Measurements from ENCODE around the gene IGFBP1.

IGFBP1 gene

DNA sequence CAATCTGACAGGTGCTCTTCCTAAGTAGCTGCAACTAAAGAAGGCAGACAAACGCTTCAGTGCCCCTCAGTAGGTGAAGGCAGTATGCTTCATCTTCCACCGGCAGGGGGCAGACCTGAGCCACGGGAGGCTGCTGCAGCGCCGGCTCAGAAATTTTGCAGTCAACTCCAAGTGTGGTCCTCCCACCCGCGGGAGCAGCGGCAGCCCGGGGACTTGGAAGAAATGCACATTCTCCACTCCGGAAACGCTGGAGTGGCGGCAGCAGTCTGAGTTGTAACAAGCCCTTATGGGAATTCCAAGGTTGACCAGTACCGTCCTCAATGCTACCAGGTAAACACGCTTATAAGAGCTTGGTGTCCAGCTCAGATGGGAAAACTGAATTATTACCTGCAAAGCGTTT is 29.4 kb downstream of the IGFBP1 start (continued):
- TF ChIP-seq, protein P1, sequence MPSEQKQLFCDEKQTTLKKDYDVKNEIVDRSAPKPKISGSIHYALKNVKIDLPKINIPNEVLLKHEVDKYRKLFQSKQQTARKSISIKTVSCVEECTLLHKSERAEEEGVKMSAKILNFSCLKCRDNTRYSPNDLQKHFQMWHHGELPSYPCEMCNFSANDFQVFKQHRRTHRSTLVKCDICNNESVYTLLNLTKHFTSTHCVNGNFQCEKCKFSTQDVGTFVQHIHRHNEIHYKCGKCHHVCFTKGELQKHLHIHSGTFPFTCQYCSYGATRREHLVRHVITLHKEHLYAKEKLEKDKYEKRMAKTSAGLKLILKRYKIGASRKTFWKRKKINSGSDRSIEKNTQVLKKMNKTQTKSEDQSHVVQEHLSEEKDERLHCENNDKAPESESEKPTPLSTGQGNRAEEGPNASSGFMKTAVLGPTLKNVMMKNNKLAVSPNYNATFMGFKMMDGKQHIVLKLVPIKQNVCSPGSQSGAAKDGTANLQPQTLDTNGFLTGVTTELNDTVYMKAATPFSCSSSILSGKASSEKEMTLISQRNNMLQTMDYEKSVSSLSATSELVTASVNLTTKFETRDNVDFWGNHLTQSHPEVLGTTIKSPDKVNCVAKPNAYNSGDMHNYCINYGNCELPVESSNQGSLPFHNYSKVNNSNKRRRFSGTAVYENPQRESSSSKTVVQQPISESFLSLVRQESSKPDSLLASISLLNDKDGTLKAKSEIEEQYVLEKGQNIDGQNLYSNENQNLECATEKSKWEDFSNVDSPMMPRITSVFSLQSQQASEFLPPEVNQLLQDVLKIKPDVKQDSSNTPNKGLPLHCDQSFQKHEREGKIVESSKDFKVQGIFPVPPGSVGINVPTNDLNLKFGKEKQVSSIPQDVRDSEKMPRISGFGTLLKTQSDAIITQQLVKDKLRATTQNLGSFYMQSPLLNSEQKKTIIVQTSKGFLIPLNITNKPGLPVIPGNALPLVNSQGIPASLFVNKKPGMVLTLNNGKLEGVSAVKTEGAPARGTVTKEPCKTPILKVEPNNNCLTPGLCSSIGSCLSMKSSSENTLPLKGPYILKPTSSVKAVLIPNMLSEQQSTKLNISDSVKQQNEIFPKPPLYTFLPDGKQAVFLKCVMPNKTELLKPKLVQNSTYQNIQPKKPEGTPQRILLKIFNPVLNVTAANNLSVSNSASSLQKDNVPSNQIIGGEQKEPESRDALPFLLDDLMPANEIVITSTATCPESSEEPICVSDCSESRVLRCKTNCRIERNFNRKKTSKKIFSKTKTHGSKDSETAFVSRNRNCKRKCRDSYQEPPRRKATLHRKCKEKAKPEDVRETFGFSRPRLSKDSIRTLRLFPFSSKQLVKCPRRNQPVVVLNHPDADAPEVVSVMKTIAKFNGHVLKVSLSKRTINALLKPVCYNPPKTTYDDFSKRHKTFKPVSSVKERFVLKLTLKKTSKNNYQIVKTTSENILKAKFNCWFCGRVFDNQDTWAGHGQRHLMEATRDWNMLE (tag by site-specific recombination; conservative IDR thresholded peaks at IDR 0.05; ENCODE audit: low read depth), result no peak
- TF ChIP-seq AEBP2 (tag by site-specific recombination; IDR thresholded peaks at IDR 0.05; ENCODE audit: borderline replicate concordance), result no peak
- no peak for TF ChIP-seq ZNF521 (tag by site-specific recombination; IDR thresholded peaks at IDR 0.05)
- no peak for TF ChIP-seq ZNF221 (tag by site-specific recombination; IDR thresholded peaks at IDR 0.05; ENCODE audit: borderline replicate concordance)
- no peak for TF ChIP-seq IKZF3 (tag by site-specific recombination; IDR thresholded peaks at IDR 0.05)
- no peak for TF ChIP-seq ZNF501 (tag by site-specific recombination; IDR thresholded peaks at IDR 0.05)

DNA sequence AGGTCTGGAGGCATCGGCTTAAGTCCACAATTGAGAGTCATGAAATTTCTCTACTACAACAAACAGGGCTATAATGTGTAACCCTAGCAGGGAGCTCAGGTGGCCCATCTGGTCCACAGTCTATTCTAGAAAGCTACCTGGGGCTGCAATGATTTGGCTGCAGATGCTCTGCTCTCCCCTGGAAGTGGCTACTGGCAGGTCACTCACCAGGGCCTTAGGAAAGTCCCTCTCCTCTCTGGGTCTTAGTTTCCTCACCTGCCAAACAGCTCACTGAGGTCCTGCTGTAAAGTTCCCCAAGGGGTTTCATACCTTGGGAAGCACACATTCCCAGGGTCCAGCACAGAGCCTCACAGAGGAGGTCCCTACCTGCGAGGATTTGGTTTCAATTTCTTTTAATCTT is 30.3 kb downstream of the IGFBP1 start:
- H3K36me3 ChIP-seq (ENCODE audit: control insufficient read depth in 2 of 2, insufficient read depth in 1 of 2, low read length in 2 of 2), result no peaks in the 10 kb centered on the region
- peaks cover 3% of the 10 kb centered on the region; the same call in 1 of the 2 replicates for H3K4me1 ChIP-seq (ENCODE audit: control insufficient read depth, insufficient read depth, low read length)
- ChIA-PET CTCF (interaction anchor here (0.5 to 4.2 kb wide), 19 partner anchors 10 to 1262 kb away, joined by 3 to 21 read pairs (median 3); no protein-coding TSS in a partner anchor), POLR2A (no interaction called here)
- no peak overlapping the region for H3K27ac ChIP-seq (ENCODE audit: extremely low read depth, low read depth, low read length)
- no peaks in the 10 kb centered on the region for H3K9me3 ChIP-seq (ENCODE audit: control insufficient read depth, insufficient read depth, low read depth, low read length)
- no peak overlapping the region for H3K4me3 ChIP-seq (ENCODE audit: low read depth, low read length)
- TF ChIP-seq ZNF707 (tag by site-specific recombination; IDR thresholded peaks at IDR 0.05) (no peak), ZNF843 (tag by site-specific recombination; IDR thresholded peaks at IDR 0.05) (no peak), ZNF140 (tag by site-specific recombination; IDR thresholded peaks at IDR 0.05) (no peak), ZNF221 (tag by site-specific recombination; IDR thresholded peaks at IDR 0.05; ENCODE audit: borderline replicate concordance) (no peak), ZNF530 (tag by site-specific recombination; IDR thresholded peaks at IDR 0.05; ENCODE audit: low read depth) (no peak), KLF1 (tag by site-specific recombination; IDR thresholded peaks at IDR 0.05) (no peak), KLF16 (tag by site-specific recombination; IDR thresholded peaks at IDR 0.05) (no peak)
- TF ChIP-seq, protein P2, sequence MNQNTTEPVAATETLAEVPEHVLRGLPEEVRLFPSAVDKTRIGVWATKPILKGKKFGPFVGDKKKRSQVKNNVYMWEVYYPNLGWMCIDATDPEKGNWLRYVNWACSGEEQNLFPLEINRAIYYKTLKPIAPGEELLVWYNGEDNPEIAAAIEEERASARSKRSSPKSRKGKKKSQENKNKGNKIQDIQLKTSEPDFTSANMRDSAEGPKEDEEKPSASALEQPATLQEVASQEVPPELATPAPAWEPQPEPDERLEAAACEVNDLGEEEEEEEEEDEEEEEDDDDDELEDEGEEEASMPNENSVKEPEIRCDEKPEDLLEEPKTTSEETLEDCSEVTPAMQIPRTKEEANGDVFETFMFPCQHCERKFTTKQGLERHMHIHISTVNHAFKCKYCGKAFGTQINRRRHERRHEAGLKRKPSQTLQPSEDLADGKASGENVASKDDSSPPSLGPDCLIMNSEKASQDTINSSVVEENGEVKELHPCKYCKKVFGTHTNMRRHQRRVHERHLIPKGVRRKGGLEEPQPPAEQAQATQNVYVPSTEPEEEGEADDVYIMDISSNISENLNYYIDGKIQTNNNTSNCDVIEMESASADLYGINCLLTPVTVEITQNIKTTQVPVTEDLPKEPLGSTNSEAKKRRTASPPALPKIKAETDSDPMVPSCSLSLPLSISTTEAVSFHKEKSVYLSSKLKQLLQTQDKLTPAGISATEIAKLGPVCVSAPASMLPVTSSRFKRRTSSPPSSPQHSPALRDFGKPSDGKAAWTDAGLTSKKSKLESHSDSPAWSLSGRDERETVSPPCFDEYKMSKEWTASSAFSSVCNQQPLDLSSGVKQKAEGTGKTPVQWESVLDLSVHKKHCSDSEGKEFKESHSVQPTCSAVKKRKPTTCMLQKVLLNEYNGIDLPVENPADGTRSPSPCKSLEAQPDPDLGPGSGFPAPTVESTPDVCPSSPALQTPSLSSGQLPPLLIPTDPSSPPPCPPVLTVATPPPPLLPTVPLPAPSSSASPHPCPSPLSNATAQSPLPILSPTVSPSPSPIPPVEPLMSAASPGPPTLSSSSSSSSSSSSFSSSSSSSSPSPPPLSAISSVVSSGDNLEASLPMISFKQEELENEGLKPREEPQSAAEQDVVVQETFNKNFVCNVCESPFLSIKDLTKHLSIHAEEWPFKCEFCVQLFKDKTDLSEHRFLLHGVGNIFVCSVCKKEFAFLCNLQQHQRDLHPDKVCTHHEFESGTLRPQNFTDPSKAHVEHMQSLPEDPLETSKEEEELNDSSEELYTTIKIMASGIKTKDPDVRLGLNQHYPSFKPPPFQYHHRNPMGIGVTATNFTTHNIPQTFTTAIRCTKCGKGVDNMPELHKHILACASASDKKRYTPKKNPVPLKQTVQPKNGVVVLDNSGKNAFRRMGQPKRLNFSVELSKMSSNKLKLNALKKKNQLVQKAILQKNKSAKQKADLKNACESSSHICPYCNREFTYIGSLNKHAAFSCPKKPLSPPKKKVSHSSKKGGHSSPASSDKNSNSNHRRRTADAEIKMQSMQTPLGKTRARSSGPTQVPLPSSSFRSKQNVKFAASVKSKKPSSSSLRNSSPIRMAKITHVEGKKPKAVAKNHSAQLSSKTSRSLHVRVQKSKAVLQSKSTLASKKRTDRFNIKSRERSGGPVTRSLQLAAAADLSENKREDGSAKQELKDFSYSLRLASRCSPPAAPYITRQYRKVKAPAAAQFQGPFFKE (tag by site-specific recombination; IDR thresholded peaks at IDR 0.05; ENCODE audit: borderline replicate concordance), result no peak

Data from HEK293 (cell line).